ENCODE data around the gene CYB5RL.

GRCh38 chr1:54245501-54245900, 45.7 kb upstream of the CYB5RL start:
- TF ChIP-seq POLR2AphosphoS5 (IDR thresholded peaks at IDR 0.05; ENCODE audit: low read depth, low read length) (no peak), POLR2A (IDR thresholded peaks at IDR 0.05; ENCODE audit: low read depth, low read length) (no peak)

Measured in GM12891 (cell line).